ENCODE data around the gene POU3F1. TPM values are rescaled to one million over a fixed set of nuclear protein-coding genes. Genes with fewer than 3 reads are reported as not detected.

Gene POU3F1
- total and polyA plus RNA-seq, 10 of the 15 experiments (the other 5 are each of a cell fraction or from before 2014, with no cell fraction given) = 0.04 to 0.53 (median 0.10) TPM; not detected in 3

DNA sequence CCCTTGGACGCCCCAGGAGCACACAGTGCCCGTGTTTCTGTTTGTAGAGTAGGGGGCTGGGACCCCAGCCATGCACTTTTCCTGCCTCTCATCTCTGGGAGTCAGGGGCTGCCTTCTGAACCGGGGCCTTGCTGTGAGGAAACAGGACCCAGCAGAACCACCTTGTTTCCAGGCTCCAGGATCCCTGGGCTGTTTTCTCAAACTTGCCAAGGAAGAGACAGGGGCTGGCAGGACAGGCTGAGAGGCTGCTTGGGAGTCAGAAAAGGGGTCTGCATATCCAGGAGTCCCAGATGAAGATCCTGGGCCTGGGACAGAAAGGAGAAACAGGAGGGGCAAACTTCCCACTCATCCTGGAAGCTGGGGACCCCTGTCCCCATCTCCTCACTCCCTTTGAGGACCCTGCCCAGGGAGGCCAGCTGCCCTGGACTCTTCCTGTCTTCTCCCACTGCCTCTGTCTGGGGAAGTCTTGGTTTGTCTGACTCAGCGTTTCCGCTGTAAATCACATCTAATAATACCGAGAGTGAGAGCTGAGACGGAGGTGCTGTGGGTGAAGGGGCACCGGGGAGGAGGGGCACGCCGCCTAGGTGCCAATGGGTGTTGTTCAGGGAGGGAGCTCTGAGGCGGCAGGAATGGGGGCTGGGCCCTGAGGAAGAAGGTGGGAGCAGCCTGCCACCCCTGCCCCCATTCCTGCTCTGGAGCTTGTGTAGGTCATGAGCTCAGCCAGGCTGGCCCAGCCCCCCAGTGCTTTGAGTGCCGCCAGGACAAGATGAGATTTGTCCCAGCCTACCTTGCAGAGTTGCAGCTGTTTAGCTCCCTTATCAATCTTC, 16.7 kb downstream of the POU3F1 start (continued):
- TF ChIP-seq ATF3 (IDR thresholded peaks at IDR 0.05; ENCODE audit: borderline replicate concordance, extremely low read depth, low read depth, low read length) = no peak
- no peak for TF ChIP-seq POLR2AphosphoS2 (IDR thresholded peaks at IDR 0.05; ENCODE audit: low read depth, low read length)
- TF ChIP-seq, protein P1, sequence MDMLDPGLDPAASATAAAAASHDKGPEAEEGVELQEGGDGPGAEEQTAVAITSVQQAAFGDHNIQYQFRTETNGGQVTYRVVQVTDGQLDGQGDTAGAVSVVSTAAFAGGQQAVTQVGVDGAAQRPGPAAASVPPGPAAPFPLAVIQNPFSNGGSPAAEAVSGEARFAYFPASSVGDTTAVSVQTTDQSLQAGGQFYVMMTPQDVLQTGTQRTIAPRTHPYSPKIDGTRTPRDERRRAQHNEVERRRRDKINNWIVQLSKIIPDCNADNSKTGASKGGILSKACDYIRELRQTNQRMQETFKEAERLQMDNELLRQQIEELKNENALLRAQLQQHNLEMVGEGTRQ (IDR thresholded peaks at IDR 0.05; ENCODE audit: borderline replicate concordance, low read depth, low read length) = no peak
- no peak for TF ChIP-seq SMAD5 (IDR thresholded peaks at IDR 0.05; ENCODE audit: low read depth)
- no peak for TF ChIP-seq PRDM15 (CRISPR knock-in tag; IDR thresholded peaks at IDR 0.05)
- TF ChIP-seq IRF3 (IDR thresholded peaks at IDR 0.05) = no peak
- no peak for TF ChIP-seq SMC3 (IDR thresholded peaks at IDR 0.05; ENCODE audit: borderline replicate concordance, low read length)
- TF ChIP-seq BHLHE40 (IDR thresholded peaks at IDR 0.05; ENCODE audit: borderline replicate concordance in 1 of 2, low read depth in 2 of 2, low read length in 1 of 2) = peak in 1 of 2 experiments; percentile 59; a peak in 3 of 4 replicates
- TF ChIP-seq, protein P2, sequence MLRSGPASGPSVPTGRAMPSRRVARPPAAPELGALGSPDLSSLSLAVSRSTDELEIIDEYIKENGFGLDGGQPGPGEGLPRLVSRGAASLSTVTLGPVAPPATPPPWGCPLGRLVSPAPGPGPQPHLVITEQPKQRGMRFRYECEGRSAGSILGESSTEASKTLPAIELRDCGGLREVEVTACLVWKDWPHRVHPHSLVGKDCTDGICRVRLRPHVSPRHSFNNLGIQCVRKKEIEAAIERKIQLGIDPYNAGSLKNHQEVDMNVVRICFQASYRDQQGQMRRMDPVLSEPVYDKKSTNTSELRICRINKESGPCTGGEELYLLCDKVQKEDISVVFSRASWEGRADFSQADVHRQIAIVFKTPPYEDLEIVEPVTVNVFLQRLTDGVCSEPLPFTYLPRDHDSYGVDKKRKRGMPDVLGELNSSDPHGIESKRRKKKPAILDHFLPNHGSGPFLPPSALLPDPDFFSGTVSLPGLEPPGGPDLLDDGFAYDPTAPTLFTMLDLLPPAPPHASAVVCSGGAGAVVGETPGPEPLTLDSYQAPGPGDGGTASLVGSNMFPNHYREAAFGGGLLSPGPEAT (IDR thresholded peaks at IDR 0.05; ENCODE audit: low read depth) = peak; percentile 80
- TF ChIP-seq, protein P3, sequence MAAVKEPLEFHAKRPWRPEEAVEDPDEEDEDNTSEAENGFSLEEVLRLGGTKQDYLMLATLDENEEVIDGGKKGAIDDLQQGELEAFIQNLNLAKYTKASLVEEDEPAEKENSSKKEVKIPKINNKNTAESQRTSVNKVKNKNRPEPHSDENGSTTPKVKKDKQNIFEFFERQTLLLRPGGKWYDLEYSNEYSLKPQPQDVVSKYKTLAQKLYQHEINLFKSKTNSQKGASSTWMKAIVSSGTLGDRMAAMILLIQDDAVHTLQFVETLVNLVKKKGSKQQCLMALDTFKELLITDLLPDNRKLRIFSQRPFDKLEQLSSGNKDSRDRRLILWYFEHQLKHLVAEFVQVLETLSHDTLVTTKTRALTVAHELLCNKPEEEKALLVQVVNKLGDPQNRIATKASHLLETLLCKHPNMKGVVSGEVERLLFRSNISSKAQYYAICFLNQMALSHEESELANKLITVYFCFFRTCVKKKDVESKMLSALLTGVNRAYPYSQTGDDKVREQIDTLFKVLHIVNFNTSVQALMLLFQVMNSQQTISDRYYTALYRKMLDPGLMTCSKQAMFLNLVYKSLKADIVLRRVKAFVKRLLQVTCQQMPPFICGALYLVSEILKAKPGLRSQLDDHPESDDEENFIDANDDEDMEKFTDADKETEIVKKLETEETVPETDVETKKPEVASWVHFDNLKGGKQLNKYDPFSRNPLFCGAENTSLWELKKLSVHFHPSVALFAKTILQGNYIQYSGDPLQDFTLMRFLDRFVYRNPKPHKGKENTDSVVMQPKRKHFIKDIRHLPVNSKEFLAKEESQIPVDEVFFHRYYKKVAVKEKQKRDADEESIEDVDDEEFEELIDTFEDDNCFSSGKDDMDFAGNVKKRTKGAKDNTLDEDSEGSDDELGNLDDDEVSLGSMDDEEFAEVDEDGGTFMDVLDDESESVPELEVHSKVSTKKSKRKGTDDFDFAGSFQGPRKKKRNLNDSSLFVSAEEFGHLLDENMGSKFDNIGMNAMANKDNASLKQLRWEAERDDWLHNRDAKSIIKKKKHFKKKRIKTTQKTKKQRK (IDR thresholded peaks at IDR 0.05; ENCODE audit: low read depth, low read length) = no peak
- TF ChIP-seq SP1 (IDR thresholded peaks at IDR 0.05; ENCODE audit: low read depth, low read length) = no peak
- no peak for TF ChIP-seq BRCA1 (IDR thresholded peaks at IDR 0.05; ENCODE audit: low read depth, low read length)
- no peak for TF ChIP-seq TARDBP (IDR thresholded peaks at IDR 0.05; ENCODE audit: borderline replicate concordance)
- TF ChIP-seq STAT3 (IDR thresholded peaks at IDR 0.05; ENCODE audit: low read depth, low read length) = no peak
- peak; percentile 99 for TF ChIP-seq EED (IDR thresholded peaks at IDR 0.05; ENCODE audit: low read depth)
- no peak for TF ChIP-seq SREBF1 (IDR thresholded peaks at IDR 0.05; ENCODE audit: low read length)
- TF ChIP-seq TCF7 (IDR thresholded peaks at IDR 0.05; ENCODE audit: borderline replicate concordance) = no peak
- peak; percentile 59 for TF ChIP-seq IRF4 (IDR thresholded peaks at IDR 0.05; ENCODE audit: low read depth, low read length)

All from GM12878 (cell line).